Peyer's patch (tissue), 4 donors: ENCODE measurements around the gene DIPK1A. TPM values are rescaled to one million over a fixed set of nuclear protein-coding genes. Genes with fewer than 3 reads are reported as not detected.

Experiments used
- DNase-seq, 3 donors: peaks; one replicate each; pipeline ENCODE4 v3.0.0-alpha.2; 2017 to 2019
- H3K27ac ChIP-seq, 4 donors: fragments of 200-600 bp; sonication (generic); one replicate each; pipeline ENCODE4 v1.5.1; 2016 to 2019
- H3K27me3 ChIP-seq, 2 donors: fragments of 200-600 bp; sonication (generic); one replicate each; pipeline ENCODE4 v1.5.1; 2019
- H3K36me3 ChIP-seq, 3 donors: fragments of 200-600 bp; sonication (generic); one replicate each; pipeline ENCODE4 v1.5.1; 2016 to 2019
- H3K4me1 ChIP-seq, 4 donors: fragments of 200-600 bp; sonication (generic); one replicate each; pipeline ENCODE4 v1.5.1; 2016 to 2019
- H3K4me3 ChIP-seq, 4 donors: fragments of 200-600 bp; sonication (generic); 1 replicate in 3 of 4; 2 replicates in 1 of 4; pipeline ENCODE4 v1.5.1; 2016 to 2019; ENCODE audit warnings: mild to moderate bottlenecking in 1 of 4
- H3K9me3 ChIP-seq, 4 donors: fragments of 200-600 bp; sonication (generic); one replicate each; pipeline ENCODE4 v1.5.1; 2016 to 2019; ENCODE audit warnings: mild to moderate bottlenecking in 1 of 4
- CTCF ChIP-seq, 6 experiments: fragments of 450-650 bp in 4 of 6; fragments of 200-600 bp in 2 of 6; sonication (generic) in 1 of 6; IDR thresholded peaks; one replicate each; pipeline ENCODE4 v1.5.1; 2017 to 2019; ENCODE audit warnings: antibody characterized with exemption in 6 of 6, mild to moderate bottlenecking in 3 of 6, moderate library complexity in 1 of 6
- POLR2A ChIP-seq, 2 donors: fragments of 450-650 bp; IDR thresholded peaks; one replicate each; pipeline ENCODE4 v1.5.1; 2017; ENCODE audit warnings: antibody characterized with exemption in 2 of 2, mild to moderate bottlenecking in 2 of 2, moderate library complexity in 2 of 2
- total RNA-seq, 4 donors: library from RNA; depleted of rRNA; stranded (reverse); fragments of >200 nt; gene quantifications; one replicate each; pipeline ENCODE4 v1.1.0, GENCODE V29; 2016

Gene DIPK1A
- total RNA-seq, 4 donors from 2014 or later: 5.1 to 12.4 (median 7.8) TPM

DNA sequence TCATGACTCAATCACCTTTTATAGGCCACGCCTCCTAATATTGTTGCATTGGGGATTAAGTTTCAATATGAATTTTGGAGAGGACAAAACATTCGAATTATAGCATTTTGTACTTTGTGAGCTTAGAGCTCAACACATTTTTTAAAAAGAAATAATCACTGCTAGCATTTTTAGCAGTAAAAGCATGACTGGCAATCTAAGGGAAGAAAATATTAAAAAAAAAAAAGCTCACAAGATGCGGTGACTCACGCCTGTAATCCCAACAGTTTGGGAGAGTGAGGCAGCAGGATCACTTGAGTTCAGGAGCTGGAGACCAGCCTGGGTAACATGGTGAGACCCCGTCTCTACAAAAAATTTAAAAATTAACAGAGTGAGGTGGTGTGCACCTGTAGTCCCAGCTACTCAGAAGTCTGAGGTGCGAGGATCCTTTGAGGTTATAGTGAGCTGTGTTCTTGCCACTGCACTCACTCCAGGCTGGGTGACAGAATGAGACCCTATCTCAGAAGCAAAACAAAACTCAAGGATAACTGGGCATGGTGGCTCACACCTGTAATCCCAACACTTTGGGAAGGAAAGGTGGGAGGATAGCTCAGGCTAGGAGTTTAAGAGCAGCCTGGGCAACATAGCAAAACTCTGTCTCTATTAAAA, 28.8 kb upstream of the DIPK1A start:
- no peaks in the 10 kb centered on the region for H3K36me3 ChIP-seq
- no peaks in the 10 kb centered on the region for H3K27me3 ChIP-seq
- H3K4me3 ChIP-seq: no peak overlapping the region
- no peaks in the 10 kb centered on the region for H3K9me3 ChIP-seq
- no peak for DNase-seq
- peak overlapping the region in 2 of 4 donors; percentile 1 to 33 for H3K27ac ChIP-seq
- peaks cover 0 to 4% (median 0%) of the 10 kb centered on the region in 4 donors for H3K4me1 ChIP-seq
- TF ChIP-seq CTCF (IDR thresholded peaks at IDR 0.05) (no peak), POLR2A (IDR thresholded peaks at IDR 0.05) (no peak)

DNA sequence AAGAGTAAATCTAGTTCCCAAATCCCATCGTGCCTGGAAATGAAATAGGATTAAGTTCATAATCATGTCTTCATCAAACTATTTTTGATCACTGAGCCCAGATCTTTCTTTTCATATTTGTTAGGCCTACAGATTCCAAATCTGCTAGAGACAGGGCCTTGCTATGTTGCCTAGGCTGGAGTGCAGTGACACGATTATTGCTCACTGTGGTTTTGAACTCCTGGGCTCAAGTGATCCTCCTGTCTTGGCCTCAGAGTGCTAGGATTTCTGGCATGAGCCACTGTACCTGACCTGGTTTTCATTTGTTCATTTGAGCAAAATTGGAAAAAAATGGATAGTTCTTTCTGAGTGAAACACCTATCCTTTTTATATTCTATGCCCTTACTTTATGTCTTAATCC, 28.0 kb upstream of the DIPK1A start:
- Histone ChIP-seq H3K4me3 (no peak overlapping the region), H3K36me3 (no peaks in the 10 kb centered on the region), H3K27ac (no peak overlapping the region), H3K9me3 (no peaks in the 10 kb centered on the region), H3K4me1 (peaks cover 0 to 4% (median 0%) of the 10 kb centered on the region in 4 donors), H3K27me3 (no peaks in the 10 kb centered on the region)
- TF ChIP-seq CTCF (IDR thresholded peaks at IDR 0.05) (no peak), POLR2A (IDR thresholded peaks at IDR 0.05) (no peak)
- no peak for DNase-seq

GRCh38 chr1:92987462-92987861, 26.2 kb upstream of the DIPK1A start:
- no peaks in the 10 kb centered on the region for H3K36me3 ChIP-seq
- H3K27me3 ChIP-seq: no peaks in the 10 kb centered on the region
- no peak for TF ChIP-seq CTCF (IDR thresholded peaks at IDR 0.05)
- no peak for TF ChIP-seq POLR2A (IDR thresholded peaks at IDR 0.05)
- H3K9me3 ChIP-seq: no peaks in the 10 kb centered on the region
- no peak overlapping the region for H3K4me3 ChIP-seq
- no peak overlapping the region for H3K27ac ChIP-seq
- peaks cover 0 to 4% (median 0%) of the 10 kb centered on the region in 4 donors for H3K4me1 ChIP-seq
- DNase-seq: no peak

- DNase-seq: no peak
- Histone ChIP-seq H3K36me3 (no peaks in the 10 kb centered on the region), H3K4me1 (peaks cover 0 to 11% (median 0%) of the 10 kb centered on the region in 4 donors), H3K27ac (no peak overlapping the region), H3K9me3 (no peaks in the 10 kb centered on the region), H3K27me3 (no peaks in the 10 kb centered on the region), H3K4me3 (no peak overlapping the region)
- no peak for TF ChIP-seq CTCF (IDR thresholded peaks at IDR 0.05)
- TF ChIP-seq POLR2A (IDR thresholded peaks at IDR 0.05): no peak
These were observed 23.8 kb upstream of the DIPK1A start for GRCh38 chr1:92985101-92985500.

- no peak for TF ChIP-seq POLR2A (IDR thresholded peaks at IDR 0.05)
- no peak for TF ChIP-seq CTCF (IDR thresholded peaks at IDR 0.05)
- DNase-seq: no peak
- no peaks in the 10 kb centered on the region for H3K27me3 ChIP-seq
- H3K9me3 ChIP-seq: no peaks in the 10 kb centered on the region
- peak overlapping the region; percentile 13 to 77 (median 47) for H3K27ac ChIP-seq
- peaks cover 0 to 11% (median 0%) of the 10 kb centered on the region in 4 donors for H3K4me1 ChIP-seq
- H3K4me3 ChIP-seq: no peak overlapping the region
- H3K36me3 ChIP-seq: no peaks in the 10 kb centered on the region
These were observed 19.7 kb upstream of the DIPK1A start for GRCh38 chr1:92980732-92981647.
